SH-SY5Y (cell line): ENCODE measurements around the gene GHR.

Source experiments
- GATA2 ChIP-seq: IDR thresholded peaks from 2 replicates; pipeline ENCODE4 v1.6.1; 2011; ENCODE audit warnings: mild to moderate bottlenecking, low read depth, low read length
- GATA3 ChIP-seq: IDR thresholded peaks from 2 replicates; pipeline ENCODE4 v1.6.1; 2011; ENCODE audit warnings: low read depth, mild to moderate bottlenecking, low read length, moderate library complexity

DNA sequence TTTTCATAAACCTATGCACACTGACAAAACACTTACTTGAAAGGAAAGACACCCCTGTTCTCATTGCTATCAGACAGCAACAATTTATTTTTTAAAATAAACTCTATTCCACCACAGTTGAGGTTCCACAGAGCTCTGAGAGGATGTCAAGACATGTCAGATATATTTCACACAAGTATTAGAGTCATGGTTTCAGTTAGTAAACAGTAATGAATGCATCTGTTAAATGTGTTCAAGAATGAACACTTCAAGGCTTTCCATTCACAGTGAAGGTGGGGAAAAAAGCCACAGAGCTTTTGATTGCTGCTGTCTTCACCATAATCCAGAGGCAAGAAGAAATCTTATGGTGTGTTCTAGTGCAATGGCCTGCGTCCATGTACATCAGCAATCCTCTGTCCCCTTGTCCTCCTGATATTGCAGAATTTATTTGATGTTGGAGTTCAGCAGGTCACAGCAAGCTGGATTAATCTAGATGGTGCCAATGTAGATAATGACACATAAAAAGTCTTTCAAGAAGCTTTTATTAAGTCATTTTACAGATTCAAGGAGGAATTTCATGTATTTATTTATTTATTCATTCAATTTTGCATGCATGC is 146.8 kb downstream of the GHR start:
- TF ChIP-seq GATA3 (no peak), GATA2 (no peak)
